Upper lobe of left lung (tissue), 6 donors: ENCODE measurements around the gene FGGY. TPM values are rescaled to one million over a fixed set of nuclear protein-coding genes. Genes with fewer than 3 reads are reported as not detected.

Experiments
- ATAC-seq, 2 donors: fragments of 200-7000 bp; cut with Tn5 transposase; one replicate each; pipeline ENCODE4 v1.9.1; 2022; ENCODE audit warnings: mild to moderate bottlenecking in 2 of 2, moderate library complexity in 2 of 2; ENCODE audit not compliant: low FRiP score in 2 of 2
- DNase-seq, 2 donors: peaks; one replicate each; pipeline ENCODE4 v3.0.0-alpha.2; 2019 to 2020
- H3K27ac ChIP-seq, 4 donors: fragments of 200-600 bp; sonication (generic); one replicate each; pipeline ENCODE4 v1.5.1; 2016 to 2019
- H3K27me3 ChIP-seq, 4 donors: fragments of 200-600 bp; sonication (generic); one replicate each; pipeline ENCODE4 v1.5.1; 2017 to 2019
- H3K36me3 ChIP-seq, 4 donors: fragments of 200-600 bp; sonication (generic); one replicate each; pipeline ENCODE4 v1.5.1; 2016 to 2019
- H3K4me1 ChIP-seq, 4 donors: fragments of 200-600 bp; sonication (generic); one replicate each; pipeline ENCODE4 v1.5.1; 2018 to 2019
- H3K4me3 ChIP-seq, 4 donors: fragments of 200-600 bp; sonication (generic); one replicate each; pipeline ENCODE4 v1.5.1; 2017 to 2019; ENCODE audit warnings: mild to moderate bottlenecking in 2 of 4, moderate library complexity in 1 of 4
- H3K9me3 ChIP-seq, 4 donors: fragments of 200-600 bp; sonication (generic); one replicate each; pipeline ENCODE4 v1.5.1; 2018 to 2019
- CTCF ChIP-seq, 6 experiments: fragments of 450-650 bp in 4 of 6; fragments of 200-600 bp in 2 of 6; sonication (generic) in 2 of 6; IDR thresholded peaks; one replicate each; pipeline ENCODE4 v1.5.1; 2016 to 2019; ENCODE audit warnings: antibody characterized with exemption in 6 of 6
- EP300 ChIP-seq, 4 donors: sonication (generic); formaldehyde crosslinking; IDR thresholded peaks; one replicate each; pipeline ENCODE4 v1.5.1; 2017; ENCODE audit warnings: antibody characterized with exemption in 4 of 4, control low read depth in 2 of 4
- POLR2A ChIP-seq, 4 donors: fragments of 450-650 bp; IDR thresholded peaks; one replicate each; pipeline ENCODE4 v1.5.1; 2016 to 2017; ENCODE audit warnings: antibody characterized with exemption in 4 of 4, mild to moderate bottlenecking in 2 of 4
- POLR2AphosphoS5 ChIP-seq, 2 donors: sonication (generic); formaldehyde crosslinking; IDR thresholded peaks; one replicate each; pipeline ENCODE4 v1.5.1; 2017; ENCODE audit warnings: antibody characterized with exemption in 2 of 2
- WGBS, 2 donors: methylation state at CpG; one replicate each; pipeline ENCODE4 v1.1.5; 2017 to 2018; 5-methylcytosine and 5-hydroxymethylcytosine counted together
- total RNA-seq, 6 donors: library from RNA; depleted of rRNA in 4 of 6; stranded (reverse); fragments of >200 nt in 4 of 6; gene quantifications; one replicate each; pipeline versions ENCODE4 v1.1.0 to v1.2.1, GENCODE V29; 2016 to 2021
- donor health status: DM: no; HTN: no; CAD: no; lungs with moderate emphysema.
- donor health status: DM: no; HTN: yes; CAD: no; lungs with severe emphysema.

Gene FGGY
- total RNA-seq, 6 donors from 2014 or later, result 11.8 to 51.3 (median 22.6) TPM

- no peaks in the 10 kb centered on the region for H3K9me3 ChIP-seq
- no peak for TF ChIP-seq POLR2AphosphoS5 (IDR thresholded peaks at IDR 0.05)
- TF ChIP-seq CTCF (IDR thresholded peaks at IDR 0.05), result no peak
- no peak for TF ChIP-seq POLR2A (IDR thresholded peaks at IDR 0.05)
- no peak for TF ChIP-seq EP300 (IDR thresholded peaks at IDR 0.05)
- H3K27ac ChIP-seq, result peak overlapping the region in 2 of 4 donors; percentile 2 to 21
- peak in 1 of 2 donors; percentile 88 for ATAC-seq
- no peak overlapping the region for H3K4me3 ChIP-seq
- H3K27me3 ChIP-seq, result no peaks in the 10 kb centered on the region
- no peak for DNase-seq
- 72 to 80% methylated on average over 4 of the region's 4 CpGs for WGBS, 2 donors
- H3K36me3 ChIP-seq, result no peaks in the 10 kb centered on the region
- peaks cover 0 to 8% (median 3%) of the 10 kb centered on the region in 4 donors for H3K4me1 ChIP-seq
Measured at GRCh38 chr1:59691261-59691660, 394.4 kb downstream of the FGGY start.

- ATAC-seq (peak in 1 of 2 donors; percentile 86), DNase-seq (no peak)
- Histone ChIP-seq H3K4me3 (no peak overlapping the region), H3K36me3 (no peaks in the 10 kb centered on the region), H3K4me1 (peaks cover 8 to 17% (median 12%) of the 10 kb centered on the region in 4 donors), H3K9me3 (no peaks in the 10 kb centered on the region), H3K27ac (no peak overlapping the region), H3K27me3 (no peaks in the 10 kb centered on the region)
- no peak for TF ChIP-seq CTCF (IDR thresholded peaks at IDR 0.05)
- no peak for TF ChIP-seq EP300 (IDR thresholded peaks at IDR 0.05)
- TF ChIP-seq POLR2A (IDR thresholded peaks at IDR 0.05), result no peak
- no peak for TF ChIP-seq POLR2AphosphoS5 (IDR thresholded peaks at IDR 0.05)
- 38 to 45% methylated on average over 5 of the region's 5 CpGs for WGBS, 2 donors
Measured at GRCh38 chr1:59692591-59692990, 395.7 kb downstream of the FGGY start.

GRCh38 chr1:59693406-59693805, 396.5 kb downstream of the FGGY start:
- peak overlapping the region in 1 of 4 donors; percentile 1 for H3K27ac ChIP-seq
- ATAC-seq (no peak), DNase-seq (no peak)
- TF ChIP-seq POLR2A (IDR thresholded peaks at IDR 0.05) (no peak), POLR2AphosphoS5 (IDR thresholded peaks at IDR 0.05) (no peak), CTCF (IDR thresholded peaks at IDR 0.05) (no peak), EP300 (IDR thresholded peaks at IDR 0.05) (no peak)
- no peaks in the 10 kb centered on the region for H3K9me3 ChIP-seq
- peaks cover 15 to 25% (median 19%) of the 10 kb centered on the region in 4 donors for H3K4me1 ChIP-seq
- no peaks in the 10 kb centered on the region for H3K36me3 ChIP-seq
- no peaks in the 10 kb centered on the region for H3K27me3 ChIP-seq
- WGBS, 2 donors, result 57 to 65% methylated on average over 5 of the region's 5 CpGs
- H3K4me3 ChIP-seq, result no peak overlapping the region

- Histone ChIP-seq H3K4me3 (no peak overlapping the region), H3K27ac (no peak overlapping the region), H3K36me3 (no peaks in the 10 kb centered on the region), H3K4me1 (peaks cover 23 to 35% (median 28%) of the 10 kb centered on the region in 4 donors), H3K27me3 (no peaks in the 10 kb centered on the region), H3K9me3 (no peaks in the 10 kb centered on the region)
- 87 to 92% methylated on average over 5 of the region's 5 CpGs for WGBS, 2 donors
- no peak for TF ChIP-seq EP300 (IDR thresholded peaks at IDR 0.05)
- TF ChIP-seq CTCF (IDR thresholded peaks at IDR 0.05), result no peak
- no peak for TF ChIP-seq POLR2A (IDR thresholded peaks at IDR 0.05)
- no peak for TF ChIP-seq POLR2AphosphoS5 (IDR thresholded peaks at IDR 0.05)
- ATAC-seq, result no peak
- DNase-seq, result no peak
Measured at GRCh38 chr1:59695252-59695651, 398.4 kb downstream of the FGGY start.

- DNase-seq (no peak), ATAC-seq (peak; percentile 26 to 52)
- TF ChIP-seq CTCF (IDR thresholded peaks at IDR 0.05) (no peak), POLR2AphosphoS5 (IDR thresholded peaks at IDR 0.05) (no peak), POLR2A (IDR thresholded peaks at IDR 0.05) (no peak), EP300 (IDR thresholded peaks at IDR 0.05) (no peak)
- no peaks in the 10 kb centered on the region for H3K9me3 ChIP-seq
- no peaks in the 10 kb centered on the region for H3K27me3 ChIP-seq
- 71 to 80% methylated on average over 8 of the region's 8 CpGs for WGBS, 2 donors
- no peaks in the 10 kb centered on the region for H3K36me3 ChIP-seq
- H3K4me3 ChIP-seq, result peak overlapping the region in 1 of 4 donors; percentile 7
- peaks cover 19 to 35% (median 28%) of the 10 kb centered on the region in 4 donors for H3K4me1 ChIP-seq
- peak overlapping the region in 3 of 4 donors; percentile 33 to 58 (median 38) for H3K27ac ChIP-seq
Measured at GRCh38 chr1:59696421-59697115, 399.7 kb downstream of the FGGY start.
